DND-41 (cell line): Measurements from ENCODE around the gene DDX28.
"Not testable (repeated sequence)": the region's sequence is repeated elsewhere in the genome, so short reads cannot be mapped to it uniquely, and the experiment has no call there.

Experiments used
- ATAC-seq: fragments of 200-7000 bp; cut with Tn5 transposase; 3 replicates; pipeline ENCODE4 v1.9.1; 2021; ENCODE audit warnings: low read depth; ENCODE audit not compliant: insufficient read depth
- DNase-seq: peaks from one replicate; pipeline ENCODE4 v3.0.0-alpha.2; 2020
- H2AFZ ChIP-seq: 2 replicates; pipeline ENCODE4 v1.6.0; 2012; ENCODE audit warnings: low read depth, low read length
- H3K27ac ChIP-seq: 2 replicates; pipeline ENCODE4 v1.5.1; 2012; ENCODE audit warnings: low read length, inconsistent platforms
- H3K27me3 ChIP-seq: fragments of 200-600 bp; sonication (generic); 2 replicates; pipeline ENCODE4 v1.6.0; 2012; ENCODE audit warnings: low read length, mild to moderate bottlenecking, inconsistent platforms; ENCODE audit not compliant: insufficient read depth, poor library complexity
- H3K36me3 ChIP-seq: 2 replicates; pipeline ENCODE4 v1.5.1; 2012; ENCODE audit warnings: low read length, inconsistent platforms; ENCODE audit not compliant: insufficient read depth
- H3K4me1 ChIP-seq: 2 replicates; pipeline ENCODE4 v1.5.1; 2012; ENCODE audit warnings: mild to moderate bottlenecking, low read length; ENCODE audit not compliant: insufficient read depth
- H3K4me2 ChIP-seq: 2 replicates; pipeline ENCODE4 v1.6.0; 2012; ENCODE audit warnings: mild to moderate bottlenecking, moderate library complexity, low read length, inconsistent platforms; ENCODE audit not compliant: insufficient read depth
- H3K4me3 ChIP-seq, 2 experiments: fragments of 200-600 bp in 1 of 2; shearing (Covaris generic) in 1 of 2; 2 replicates each; pipeline ENCODE4 v1.5.1; 2012 to 2016; ENCODE audit warnings: inconsistent platforms in 2 of 2, low read length in 2 of 2, mild to moderate bottlenecking in 2 of 2, low read depth in 1 of 2, moderate library complexity in 1 of 2
- H3K79me2 ChIP-seq: 2 replicates; pipeline ENCODE4 v1.6.0; 2012; ENCODE audit warnings: low read length, inconsistent platforms; ENCODE audit not compliant: insufficient read depth
- H3K9ac ChIP-seq: 2 replicates; pipeline ENCODE4 v1.6.0; 2012; ENCODE audit warnings: low read depth, mild to moderate bottlenecking, inconsistent platforms, low read length, moderate library complexity
- H3K9me3 ChIP-seq: 2 replicates; pipeline ENCODE4 v1.5.1; 2012; ENCODE audit warnings: low read length, moderate library complexity, mild to moderate bottlenecking, inconsistent platforms; ENCODE audit not compliant: insufficient read depth, severe bottlenecking
- H4K20me1 ChIP-seq: 2 replicates; pipeline ENCODE4 v1.6.0; 2012; ENCODE audit warnings: low read length; ENCODE audit not compliant: insufficient read depth
- EZH2 ChIP-seq: IDR thresholded peaks from 3 replicates; pipeline ENCODE4 v1.6.1; 2012; ENCODE audit warnings: borderline replicate concordance, low read depth, mild to moderate bottlenecking, moderate library complexity, low read length, inconsistent platforms; ENCODE audit not compliant: severe bottlenecking
- TF ChIP-seq, protein P1 (sequence below): IDR thresholded peaks from 2 replicates; pipeline ENCODE4 v1.5.1; 2012; ENCODE audit warnings: borderline replicate concordance, low read length, moderate library complexity, mild to moderate bottlenecking; ENCODE audit not compliant: poor library complexity, severe bottlenecking; ENCODE audit errors: extremely low read depth

DDX28 gene

DNA sequence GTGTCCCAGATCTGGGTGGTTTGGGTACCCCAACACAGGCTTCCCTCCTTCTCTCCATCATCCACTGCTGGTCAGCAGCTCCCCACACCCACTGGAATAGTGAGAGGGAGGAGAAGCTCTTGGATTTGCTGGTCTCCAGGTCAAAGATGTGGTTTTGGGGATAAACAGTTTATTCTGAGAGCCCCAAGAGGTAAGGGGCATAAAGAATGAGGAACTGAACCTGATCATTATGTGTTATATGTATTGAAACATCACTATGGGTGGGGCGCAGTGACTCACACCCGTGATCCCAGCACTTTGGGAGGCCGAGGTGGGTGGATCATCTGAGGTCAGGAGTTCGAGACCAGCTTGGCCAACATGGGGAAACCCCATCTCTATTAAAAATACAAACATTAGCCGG, 27.6 kb downstream of the DDX28 start:
- TF ChIP-seq, protein P1, sequence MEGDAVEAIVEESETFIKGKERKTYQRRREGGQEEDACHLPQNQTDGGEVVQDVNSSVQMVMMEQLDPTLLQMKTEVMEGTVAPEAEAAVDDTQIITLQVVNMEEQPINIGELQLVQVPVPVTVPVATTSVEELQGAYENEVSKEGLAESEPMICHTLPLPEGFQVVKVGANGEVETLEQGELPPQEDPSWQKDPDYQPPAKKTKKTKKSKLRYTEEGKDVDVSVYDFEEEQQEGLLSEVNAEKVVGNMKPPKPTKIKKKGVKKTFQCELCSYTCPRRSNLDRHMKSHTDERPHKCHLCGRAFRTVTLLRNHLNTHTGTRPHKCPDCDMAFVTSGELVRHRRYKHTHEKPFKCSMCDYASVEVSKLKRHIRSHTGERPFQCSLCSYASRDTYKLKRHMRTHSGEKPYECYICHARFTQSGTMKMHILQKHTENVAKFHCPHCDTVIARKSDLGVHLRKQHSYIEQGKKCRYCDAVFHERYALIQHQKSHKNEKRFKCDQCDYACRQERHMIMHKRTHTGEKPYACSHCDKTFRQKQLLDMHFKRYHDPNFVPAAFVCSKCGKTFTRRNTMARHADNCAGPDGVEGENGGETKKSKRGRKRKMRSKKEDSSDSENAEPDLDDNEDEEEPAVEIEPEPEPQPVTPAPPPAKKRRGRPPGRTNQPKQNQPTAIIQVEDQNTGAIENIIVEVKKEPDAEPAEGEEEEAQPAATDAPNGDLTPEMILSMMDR: no peak
- TF ChIP-seq EZH2: no peak
- H3K4me2 ChIP-seq: no peak overlapping the region
- DNase-seq: no peak
- H3K4me3 ChIP-seq: no peak overlapping the region
- H3K9me3 ChIP-seq: no peaks in the 10 kb centered on the region
- H3K36me3 ChIP-seq: no peaks in the 10 kb centered on the region
- H3K27me3 ChIP-seq: no peaks in the 10 kb centered on the region
- H3K79me2 ChIP-seq: no peaks in the 10 kb centered on the region
- no peak overlapping the region for H3K9ac ChIP-seq
- no peaks in the 10 kb centered on the region for H4K20me1 ChIP-seq
- no peak overlapping the region for H3K27ac ChIP-seq
- no peak for ATAC-seq
- H3K4me1 ChIP-seq: peaks cover 44% of the 10 kb centered on the region
- no peak overlapping the region for H2AFZ ChIP-seq

DNA sequence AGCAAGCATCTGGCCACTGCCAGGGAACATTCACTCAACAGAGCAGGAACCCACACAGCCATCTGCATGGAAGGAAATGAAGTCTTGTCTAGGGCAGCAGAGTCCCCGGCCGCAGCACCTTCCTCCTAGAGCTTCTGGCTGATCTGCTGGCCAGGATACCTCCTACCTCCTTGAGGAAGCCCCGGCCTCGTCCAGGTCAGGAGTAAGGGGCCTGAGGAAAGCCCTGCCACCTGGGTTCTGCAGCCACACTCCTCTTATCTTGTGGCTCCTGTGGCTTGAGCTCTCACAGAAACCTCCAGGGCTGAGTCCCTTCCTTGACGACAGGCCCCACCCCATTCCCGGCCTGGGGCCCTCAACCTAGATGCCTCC, 29.0 kb downstream of the DDX28 start:
- H3K27ac ChIP-seq, H3K4me2 ChIP-seq: not testable (repeated sequence)
- peak; percentile 36 for DNase-seq

GRCh38 chr16:67993207-67994039, 29.6 kb downstream of the DDX28 start:
- peak overlapping the region; percentile 71 for H2AFZ ChIP-seq
- peak overlapping the region; percentile 49 for H3K9ac ChIP-seq
- ATAC-seq (peak; percentile 96), DNase-seq (peak; percentile 84)
- H3K27ac ChIP-seq: peak overlapping the region; percentile 48; the same call in 1 of the 2 replicates
- no peaks in the 10 kb centered on the region for H3K36me3 ChIP-seq
- H3K4me3 ChIP-seq: peak overlapping the region in 1 of 2 experiments; percentile 35; a peak in 2 of 4 replicates
- no peaks in the 10 kb centered on the region for H3K9me3 ChIP-seq
- H3K4me2 ChIP-seq: peak overlapping the region; percentile 58
- H3K4me1 ChIP-seq: peaks cover 24% of the 10 kb centered on the region
- H3K79me2 ChIP-seq: no peaks in the 10 kb centered on the region
- TF ChIP-seq, protein P1: peak; percentile 95
- TF ChIP-seq EZH2: no peak
- H3K27me3 ChIP-seq: no peaks in the 10 kb centered on the region
- H4K20me1 ChIP-seq: no peaks in the 10 kb centered on the region; the same call in 1 of the 2 replicates

More for the DNA sequence above, 29.0 kb downstream of the DDX28 start:
- H3K36me3 ChIP-seq, H3K9me3 ChIP-seq, H4K20me1 ChIP-seq, H3K4me3 ChIP-seq, H3K27me3 ChIP-seq, H3K79me2 ChIP-seq: not testable (repeated sequence)
- ATAC-seq: peak; percentile 33
- H2AFZ ChIP-seq: peak overlapping the region; percentile 71
- peaks cover 30% of the 10 kb centered on the region for H3K4me1 ChIP-seq
- H3K9ac ChIP-seq: 0 out of 2 replicates have a peak overlapping the region, but pooled peaks have one; percentile 49

DNA sequence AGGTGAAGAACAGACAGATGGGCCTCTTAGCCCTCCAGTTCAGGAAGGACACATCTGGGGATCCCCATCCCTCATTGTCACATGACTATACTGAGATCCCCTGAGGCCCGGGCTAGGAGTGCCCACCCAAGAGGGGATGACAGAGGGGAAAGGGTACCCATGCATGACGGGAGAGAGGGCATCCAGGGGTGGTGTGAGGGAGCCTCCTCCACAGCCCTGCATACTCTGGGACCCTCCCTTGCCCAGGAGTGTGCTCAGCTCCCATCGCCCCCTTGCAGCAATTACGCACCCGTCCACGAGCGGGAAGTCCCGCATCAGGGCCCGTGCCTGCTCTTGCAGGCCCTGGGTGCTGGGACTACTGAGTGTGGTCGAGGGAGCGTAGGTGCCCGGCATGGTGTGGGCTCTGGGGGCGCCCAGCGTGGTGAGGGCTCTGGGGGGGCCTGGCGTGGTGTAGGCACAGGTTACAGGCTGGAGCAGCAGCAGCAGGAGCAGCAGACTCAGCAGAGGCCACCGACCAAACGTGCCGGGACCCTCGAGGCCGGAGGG, 30.3 kb downstream of the DDX28 start:
- Histone ChIP-seq H3K4me1 (peaks cover 17% of the 10 kb centered on the region), H3K27ac (0 out of 2 replicates have a peak overlapping the region, but pooled peaks have one; percentile 7), H3K9me3 (no peaks in the 10 kb centered on the region), H3K27me3 (no peaks in the 10 kb centered on the region), H3K9ac (peak overlapping the region; percentile 49), H2AFZ (peak overlapping the region; percentile 71), H3K4me2 (peak overlapping the region; percentile 58), H3K4me3 (peak overlapping the region in 1 of 2 experiments; percentile 35; a peak in 1 of 4 replicates), H3K36me3 (no peaks in the 10 kb centered on the region), H4K20me1 (no peaks in the 10 kb centered on the region; the same call in 1 of the 2 replicates), H3K79me2 (no peaks in the 10 kb centered on the region)
- DNase-seq (no peak), ATAC-seq (no peak)
- TF ChIP-seq, protein P1: no peak
- no peak for TF ChIP-seq EZH2
